Neural cell (in vitro differentiated cells): ENCODE results near the gene IFI30. TPM values are rescaled to one million over a fixed set of nuclear protein-coding genes. Genes with fewer than 3 reads are reported as not detected.

Experiments used
- H2AFZ ChIP-seq: fragments of 200-600, 300-800 bp; sonication (generic), shearing (Covaris generic); 2 replicates; pipeline ENCODE4 v1.6.0; 2014; ENCODE audit warnings: low read depth, mild to moderate bottlenecking, antibody characterized with exemption, low read length, moderate library complexity
- H3F3A ChIP-seq: fragments of 200-600 bp; shearing (Covaris generic); 2 replicates; pipeline ENCODE4 v1.6.1; 2016; ENCODE audit warnings: mild to moderate bottlenecking, moderate library complexity, mixed read lengths, antibody characterized with exemption, low read length; ENCODE audit not compliant: insufficient read depth, poor library complexity, severe bottlenecking
- H3K27ac ChIP-seq: fragments of 200-600, 300-800 bp; sonication (generic), shearing (Covaris generic); 2 replicates; pipeline ENCODE4 v1.5.1; 2014; ENCODE audit warnings: mild to moderate bottlenecking, low read length, moderate library complexity
- H3K27me3 ChIP-seq: fragments of 300-800, 200-600 bp; sonication (generic), shearing (Covaris generic); 2 replicates; pipeline ENCODE4 v1.6.0; 2014; ENCODE audit warnings: mild to moderate bottlenecking, low read depth, low read length, moderate library complexity; ENCODE audit not compliant: insufficient read depth
- H3K36me3 ChIP-seq: fragments of 300-800, 200-600 bp; sonication (generic), shearing (Covaris generic); 2 replicates; pipeline ENCODE4 v1.5.1; 2014; ENCODE audit warnings: mild to moderate bottlenecking, antibody characterized with exemption, low read length, moderate library complexity; ENCODE audit not compliant: insufficient read depth
- H3K4me2 ChIP-seq: fragments of 300-800, 200-600 bp; sonication (generic), shearing (Covaris generic); 2 replicates; pipeline ENCODE4 v1.6.0; 2014; ENCODE audit warnings: mild to moderate bottlenecking, low read length
- H3K4me3 ChIP-seq: fragments of 300-800, 200-600 bp; sonication (generic), shearing (Covaris generic); 2 replicates; pipeline ENCODE4 v1.5.1; 2014; ENCODE audit warnings: mild to moderate bottlenecking, low read length, moderate library complexity
- H3K79me2 ChIP-seq: fragments of 200-600 bp; shearing (Covaris generic); replicated peaks from 2 replicates; pipeline ENCODE4 v1.6.0; 2014; ENCODE audit warnings: mild to moderate bottlenecking, low read length, moderate library complexity; ENCODE audit not compliant: insufficient read depth
- H3K9ac ChIP-seq: fragments of 300-800, 200-600 bp; sonication (generic), shearing (Covaris generic); 2 replicates; pipeline ENCODE4 v1.6.1; 2016; ENCODE audit warnings: mild to moderate bottlenecking, low read length, mixed read lengths
- H3K9me2 ChIP-seq: fragments of 200-600 bp; shearing (Covaris generic); 2 replicates; pipeline ENCODE4 v1.6.1; 2016; ENCODE audit warnings: mild to moderate bottlenecking, low read length, mixed read lengths; ENCODE audit not compliant: insufficient read depth
- H3K9me3 ChIP-seq: fragments of 200-600, 300-800 bp; sonication (generic), shearing (Covaris generic); 2 replicates; pipeline ENCODE4 v1.6.1; 2016; ENCODE audit warnings: mild to moderate bottlenecking, mixed run types, low read length, moderate library complexity, mixed read lengths
- H4K20me1 ChIP-seq: fragments of 200-600 bp; shearing (Covaris generic); 2 replicates; pipeline ENCODE4 v1.6.1; 2016; ENCODE audit warnings: mild to moderate bottlenecking, mixed run types; ENCODE audit not compliant: insufficient read depth
- CTCF ChIP-seq: fragments of 450-650 bp; IDR thresholded peaks from 2 replicates; pipeline ENCODE4 v1.5.1; 2014; ENCODE audit warnings: antibody characterized with exemption, mild to moderate bottlenecking, moderate library complexity; ENCODE audit not compliant: poor library complexity, severe bottlenecking
- EP300 ChIP-seq: fragments of 450-650 bp; conservative IDR thresholded peaks from 2 replicates; pipeline ENCODE4 v1.6.1; 2014; ENCODE audit warnings: antibody characterized with exemption, mild to moderate bottlenecking, moderate library complexity; ENCODE audit not compliant: poor library complexity, severe bottlenecking
- EZH2 ChIP-seq: fragments of 200-600, 300-800 bp; shearing (Covaris generic), sonication (generic); IDR thresholded peaks from 2 replicates; pipeline ENCODE4 v1.6.1; 2014; ENCODE audit warnings: antibody characterized with exemption, low read length, borderline replicate concordance, mild to moderate bottlenecking; ENCODE audit not compliant: insufficient read depth, poor library complexity, severe bottlenecking
- MXI1 ChIP-seq: fragments of 450-650 bp; conservative IDR thresholded peaks from 2 replicates; pipeline ENCODE4 v1.6.1; 2014; ENCODE audit warnings: antibody characterized with exemption, mild to moderate bottlenecking; ENCODE audit not compliant: poor library complexity, severe bottlenecking
- POLR2AphosphoS5 ChIP-seq: IDR thresholded peaks from 2 replicates; pipeline ENCODE4 v1.6.1; 2012
- RAD21 ChIP-seq: fragments of 450-650 bp; conservative IDR thresholded peaks from 2 replicates; pipeline ENCODE4 v1.6.1; 2014; ENCODE audit warnings: antibody characterized with exemption, mild to moderate bottlenecking, moderate library complexity
- SMC3 ChIP-seq: fragments of 450-650 bp; conservative IDR thresholded peaks from 2 replicates; pipeline ENCODE4 v1.6.1; 2014; ENCODE audit warnings: antibody characterized with exemption, mild to moderate bottlenecking, moderate library complexity; ENCODE audit not compliant: poor library complexity
- TAF1 ChIP-seq: IDR thresholded peaks from 2 replicates; pipeline ENCODE4 v1.6.1; 2012; ENCODE audit warnings: low read depth
- polyA plus RNA-seq: library from polyadenylated mRNA; depleted of rRNA; stranded (reverse); fragments of >200 nt; gene quantifications from 2 replicates; pipeline ENCODE4 v1.2.3, GENCODE V29; 2014
- TF ChIP-seq, protein P1 (sequence below): IDR thresholded peaks from 2 replicates; pipeline ENCODE4 v1.6.1; 2012; ENCODE audit warnings: borderline replicate concordance

The IFI30 gene
- polyA plus RNA-seq, 1 donor from 2014 or later: 0.82 TPM

- no peaks in the 10 kb centered on the region for H3K9me2 ChIP-seq
- H3K4me2 ChIP-seq: peak overlapping the region; percentile 72
- peak overlapping the region; percentile 53 for H2AFZ ChIP-seq
- no peaks in the 10 kb centered on the region for H3K9me3 ChIP-seq
- H3K27me3 ChIP-seq: no peaks in the 10 kb centered on the region
- peak overlapping the region; percentile 92 for H3K4me3 ChIP-seq
- H3K79me2 ChIP-seq: peaks cover 16% of the 10 kb centered on the region
- TF ChIP-seq MXI1: peak; percentile 92
- TF ChIP-seq SMC3: peak; percentile 51
- TF ChIP-seq RAD21: peak; percentile 40
- TF ChIP-seq, protein P1, sequence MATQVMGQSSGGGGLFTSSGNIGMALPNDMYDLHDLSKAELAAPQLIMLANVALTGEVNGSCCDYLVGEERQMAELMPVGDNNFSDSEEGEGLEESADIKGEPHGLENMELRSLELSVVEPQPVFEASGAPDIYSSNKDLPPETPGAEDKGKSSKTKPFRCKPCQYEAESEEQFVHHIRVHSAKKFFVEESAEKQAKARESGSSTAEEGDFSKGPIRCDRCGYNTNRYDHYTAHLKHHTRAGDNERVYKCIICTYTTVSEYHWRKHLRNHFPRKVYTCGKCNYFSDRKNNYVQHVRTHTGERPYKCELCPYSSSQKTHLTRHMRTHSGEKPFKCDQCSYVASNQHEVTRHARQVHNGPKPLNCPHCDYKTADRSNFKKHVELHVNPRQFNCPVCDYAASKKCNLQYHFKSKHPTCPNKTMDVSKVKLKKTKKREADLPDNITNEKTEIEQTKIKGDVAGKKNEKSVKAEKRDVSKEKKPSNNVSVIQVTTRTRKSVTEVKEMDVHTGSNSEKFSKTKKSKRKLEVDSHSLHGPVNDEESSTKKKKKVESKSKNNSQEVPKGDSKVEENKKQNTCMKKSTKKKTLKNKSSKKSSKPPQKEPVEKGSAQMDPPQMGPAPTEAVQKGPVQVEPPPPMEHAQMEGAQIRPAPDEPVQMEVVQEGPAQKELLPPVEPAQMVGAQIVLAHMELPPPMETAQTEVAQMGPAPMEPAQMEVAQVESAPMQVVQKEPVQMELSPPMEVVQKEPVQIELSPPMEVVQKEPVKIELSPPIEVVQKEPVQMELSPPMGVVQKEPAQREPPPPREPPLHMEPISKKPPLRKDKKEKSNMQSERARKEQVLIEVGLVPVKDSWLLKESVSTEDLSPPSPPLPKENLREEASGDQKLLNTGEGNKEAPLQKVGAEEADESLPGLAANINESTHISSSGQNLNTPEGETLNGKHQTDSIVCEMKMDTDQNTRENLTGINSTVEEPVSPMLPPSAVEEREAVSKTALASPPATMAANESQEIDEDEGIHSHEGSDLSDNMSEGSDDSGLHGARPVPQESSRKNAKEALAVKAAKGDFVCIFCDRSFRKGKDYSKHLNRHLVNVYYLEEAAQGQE: peak; percentile 62
- peak; percentile 70 for TF ChIP-seq EP300
- TF ChIP-seq TAF1: no peak
- TF ChIP-seq CTCF: no peak
- no peak for TF ChIP-seq EZH2
- TF ChIP-seq POLR2AphosphoS5: no peak
- peaks cover 3% of the 10 kb centered on the region for H3F3A ChIP-seq
- H4K20me1 ChIP-seq: no peaks in the 10 kb centered on the region
- H3K9ac ChIP-seq: peak overlapping the region; percentile 96
- H3K27ac ChIP-seq: peak overlapping the region; percentile 95
- no peaks in the 10 kb centered on the region for H3K36me3 ChIP-seq
Observed at GRCh38 chr19:18203408-18203862, 29.8 kb downstream of the IFI30 start.

- no peaks in the 10 kb centered on the region for H3K9me2 ChIP-seq
- peak within 1 kb of the TSS; percentile 86 for H2AFZ ChIP-seq
- peak within 1 kb of the TSS; percentile 92 for H3K4me3 ChIP-seq
- no peaks in the 10 kb centered on the region for H3K36me3 ChIP-seq
- H3K27me3 ChIP-seq: no peaks in the 10 kb centered on the region
- no peaks in the 10 kb centered on the region for H3K9me3 ChIP-seq
- peaks cover 3% of the 10 kb centered on the region for H3F3A ChIP-seq
- no peaks in the 10 kb centered on the region for H4K20me1 ChIP-seq
- TF ChIP-seq MXI1 (no peak), CTCF (peak; percentile 42), POLR2AphosphoS5 (peak; percentile 95)
- peaks cover 16% of the 10 kb centered on the region for H3K79me2 ChIP-seq
- H3K4me2 ChIP-seq: peak within 1 kb of the TSS; percentile 72
- H3K27ac ChIP-seq: peak within 1 kb of the TSS; percentile 95
- peak within 1 kb of the TSS; percentile 96 for H3K9ac ChIP-seq
Observed at GRCh38 chr19:18203863-18204393, 30.3 kb downstream of the IFI30 start, which contains the start of gene RAB3A. TSS of gene RAB3A (minus strand) at chr19:18204042. CDS start at chr19:18202740, 1,302 bp downstream.
